ENCODE measurements around the gene KCNK6.

GRCh38 chr19:38309615-38310278, 9.9 kb upstream of the KCNK6 start:
- TF ChIP-seq EZH2 (IDR thresholded peaks at IDR 0.05; ENCODE audit: borderline replicate concordance, low read length) = no peak
- no peak for TF ChIP-seq CTCF (IDR thresholded peaks at IDR 0.05; ENCODE audit: low read length)
